NOMO-1 treated with dmso at 0.1 percent for 144 hours (cell line): ENCODE data around the gene RABIF.
"Not testable (repeated sequence)": the region's sequence is repeated elsewhere in the genome, so short reads cannot be mapped to it uniquely, and the experiment has no call there.

Experiments used
- DNase-seq: peaks from one replicate; lab custom pipeline; 2025; ENCODE audit not compliant: unreplicated experiment; lab: John Stamatoyannopoulos, UW

RABIF gene

GRCh38 chr1:202835548-202836072 lies 53.3 kb downstream of the RABIF start:
- DNase-seq = no peak

- no peak for DNase-seq
These were observed 54.0 kb downstream of the RABIF start for GRCh38 chr1:202834771-202835547.

GRCh38 chr1:202831906-202832305 lies 57.0 kb downstream of the RABIF start:
- DNase-seq = no peak

- DNase-seq = not testable (repeated sequence)
These were observed 59.7 kb downstream of the RABIF start for GRCh38 chr1:202829223-202829622.
